ENCODE measurements around the gene PARVG. TPM values are rescaled to one million over a fixed set of nuclear protein-coding genes. Genes with fewer than 3 reads are reported as not detected.

The PARVG gene
- total and polyA plus RNA-seq, 2 of the 8 experiments (the other 6 are each of a cell fraction or from before 2014, with no cell fraction given), result 0.37 to 1.5 TPM

- no peak for TF ChIP-seq CHD7 (IDR thresholded peaks at IDR 0.05; ENCODE audit: insufficient replicate concordance, low read length)
These were observed 68.8 kb downstream of the PARVG start (continued) for GRCh38 chr22:44249376-44250147.
